ENCODE results near the gene BET1L. TPM values are rescaled to one million over a fixed set of nuclear protein-coding genes. Genes with fewer than 3 reads are reported as not detected.

The BET1L gene
- polyA plus RNA-seq, 1 experiment = 75.0 TPM

GRCh38 chr11:236774-237767 is 29.9 kb upstream of the BET1L start, which contains the start of gene PSMD13:
PSMD13 (plus strand) TSS chr11:236976; CDS start chr11:237050, 74 bp downstream.
- Histone ChIP-seq H3K4me3 (ENCODE audit: low read depth, low read length) (peak within 1 kb of the TSS; percentile 96), H3K27me3 (ENCODE audit: control insufficient read depth, insufficient read depth, low read length) (no peaks in the 10 kb centered on the region), H3K27ac (ENCODE audit: low read depth, low read length) (peak within 1 kb of the TSS; percentile 74), H3K9me3 (ENCODE audit: control insufficient read depth, insufficient read depth, low read length) (no peaks in the 10 kb centered on the region; the same call in 1 of the 2 replicates)
- TF ChIP-seq, protein P1, sequence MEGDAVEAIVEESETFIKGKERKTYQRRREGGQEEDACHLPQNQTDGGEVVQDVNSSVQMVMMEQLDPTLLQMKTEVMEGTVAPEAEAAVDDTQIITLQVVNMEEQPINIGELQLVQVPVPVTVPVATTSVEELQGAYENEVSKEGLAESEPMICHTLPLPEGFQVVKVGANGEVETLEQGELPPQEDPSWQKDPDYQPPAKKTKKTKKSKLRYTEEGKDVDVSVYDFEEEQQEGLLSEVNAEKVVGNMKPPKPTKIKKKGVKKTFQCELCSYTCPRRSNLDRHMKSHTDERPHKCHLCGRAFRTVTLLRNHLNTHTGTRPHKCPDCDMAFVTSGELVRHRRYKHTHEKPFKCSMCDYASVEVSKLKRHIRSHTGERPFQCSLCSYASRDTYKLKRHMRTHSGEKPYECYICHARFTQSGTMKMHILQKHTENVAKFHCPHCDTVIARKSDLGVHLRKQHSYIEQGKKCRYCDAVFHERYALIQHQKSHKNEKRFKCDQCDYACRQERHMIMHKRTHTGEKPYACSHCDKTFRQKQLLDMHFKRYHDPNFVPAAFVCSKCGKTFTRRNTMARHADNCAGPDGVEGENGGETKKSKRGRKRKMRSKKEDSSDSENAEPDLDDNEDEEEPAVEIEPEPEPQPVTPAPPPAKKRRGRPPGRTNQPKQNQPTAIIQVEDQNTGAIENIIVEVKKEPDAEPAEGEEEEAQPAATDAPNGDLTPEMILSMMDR (IDR thresholded peaks at IDR 0.05; ENCODE audit: low read depth, low read length) = no peak
- POLR2A ChIA-PET = interaction anchor here (1.1 to 1.6 kb wide), 2 partner anchors 29 to 30 kb away, joined by 3 to 7 read pairs; partner anchors contain the start of genes BET1L and RIC8A
- DNase-seq (ENCODE audit: low read depth, low spot score) = peak; percentile 44
- CTCF ChIA-PET = interaction anchor here (0.7 to 6.8 kb wide), 2 partner anchors 14 to 68 kb away, joined by 3 to 51 read pairs; no protein-coding TSS in a partner anchor

GRCh38 chr11:235997-236773 is 29.0 kb upstream of the BET1L start, which contains the start of gene SIRT3:
SIRT3 (minus strand) TSS chr11:236342; CDS start chr11:236328, 14 bp downstream.
- ChIA-PET POLR2A (interaction anchor here (1.1 to 1.6 kb wide), 2 partner anchors 28 to 29 kb away, joined by 3 to 7 read pairs; partner anchors contain the start of genes BET1L and RIC8A), CTCF (interaction anchor here (6.8 kb wide), 1 partner anchor 15 kb away, joined by 51 read pairs; no protein-coding TSS in a partner anchor)
- TF ChIP-seq, protein P1 (IDR thresholded peaks at IDR 0.05; ENCODE audit: low read depth, low read length) = no peak
- H3K27ac ChIP-seq (ENCODE audit: low read depth, low read length) = peak within 1 kb of the TSS; percentile 74
- peak; percentile 21 for DNase-seq (ENCODE audit: low read depth, low spot score)
- peak within 1 kb of the TSS; percentile 96 for H3K4me3 ChIP-seq (ENCODE audit: low read depth, low read length)
- H3K9me3 ChIP-seq (ENCODE audit: control insufficient read depth, insufficient read depth, low read length) = no peaks in the 10 kb centered on the region; the same call in 1 of the 2 replicates
- H3K27me3 ChIP-seq (ENCODE audit: control insufficient read depth, insufficient read depth, low read length) = no peaks in the 10 kb centered on the region

- no peaks in the 10 kb centered on the region; the same call in 1 of the 2 replicates for H3K9me3 ChIP-seq (ENCODE audit: control insufficient read depth, insufficient read depth, low read length)
- CTCF ChIA-PET = no interaction called here
- TF ChIP-seq, protein P1 (IDR thresholded peaks at IDR 0.05; ENCODE audit: low read depth, low read length) = no peak
- POLR2A ChIA-PET = interaction anchor here (1.1 kb wide), 1 partner anchor 27 kb away, joined by 3 read pairs; no protein-coding TSS in a partner anchor
- peak overlapping the region; percentile 96 for H3K4me3 ChIP-seq (ENCODE audit: low read depth, low read length)
- H3K27ac ChIP-seq (ENCODE audit: low read depth, low read length) = peak overlapping the region; percentile 65
- no peak for DNase-seq (ENCODE audit: low read depth, low spot score)
- no peaks in the 10 kb centered on the region for H3K27me3 ChIP-seq (ENCODE audit: control insufficient read depth, insufficient read depth, low read length)
These were observed 28.4 kb upstream of the BET1L start for GRCh38 chr11:235609-235996.

- no peak for DNase-seq (ENCODE audit: low read depth, low spot score)
- ChIA-PET POLR2A (no interaction called here), CTCF (no interaction called here)
- Histone ChIP-seq H3K27ac (ENCODE audit: low read depth, low read length) (no peak overlapping the region), H3K27me3 (ENCODE audit: control insufficient read depth, insufficient read depth, low read length) (no peaks in the 10 kb centered on the region), H3K9me3 (ENCODE audit: control insufficient read depth, insufficient read depth, low read length) (no peaks in the 10 kb centered on the region; the same call in 1 of the 2 replicates), H3K4me3 (ENCODE audit: low read depth, low read length) (peak overlapping the region; percentile 96)
- TF ChIP-seq, protein P1 (IDR thresholded peaks at IDR 0.05; ENCODE audit: low read depth, low read length) = no peak
These were observed 28.0 kb upstream of the BET1L start for GRCh38 chr11:235180-235579.
